RWPE2 (cell line): Measurements from ENCODE around the gene RAD21L1.

Experiments
- ATAC-seq: fragments of 200-7000 bp; cut with Tn5 transposase; 3 replicates; pipeline ENCODE4 v1.9.1; 2021; ENCODE audit warnings: low read depth
- DNase-seq: peaks from one replicate; pipeline ENCODE4 v3.0.0-alpha.2; 2020; ENCODE audit warnings: low spot score
- H3K27ac ChIP-seq: fragments of 450-650 bp; 2 replicates; pipeline ENCODE4 v1.5.1; 2017; ENCODE audit warnings: mild to moderate bottlenecking; ENCODE audit not compliant: poor library complexity, severe bottlenecking
- H3K27me3 ChIP-seq: fragments of 250-450 bp; sonication (Bioruptor Pico); 2 replicates; pipeline ENCODE4 v1.5.1; 2021; ENCODE audit warnings: mild to moderate bottlenecking, moderate library complexity; ENCODE audit not compliant: insufficient read depth, poor library complexity, severe bottlenecking
- H3K36me3 ChIP-seq: fragments of 250-450 bp; sonication (Bioruptor Pico); 2 replicates; pipeline ENCODE4 v1.5.1; 2020; ENCODE audit warnings: low read depth, mild to moderate bottlenecking, moderate library complexity
- H3K4me1 ChIP-seq: fragments of 250-450 bp; sonication (Bioruptor Pico); 2 replicates; pipeline ENCODE4 v1.5.1; 2021; ENCODE audit warnings: mild to moderate bottlenecking, moderate library complexity; ENCODE audit not compliant: insufficient read depth, poor library complexity, severe bottlenecking
- H3K4me3 ChIP-seq: fragments of 250-450 bp; sonication (Bioruptor Pico); 2 replicates; pipeline ENCODE4 v1.5.1; 2021; ENCODE audit warnings: mild to moderate bottlenecking, moderate library complexity; ENCODE audit not compliant: severe bottlenecking
- H3K9me3 ChIP-seq: fragments of 250-450 bp; sonication (Bioruptor Pico); 2 replicates; pipeline ENCODE4 v1.5.1; 2021; ENCODE audit warnings: mild to moderate bottlenecking, moderate library complexity; ENCODE audit not compliant: severe bottlenecking
- CTCF ChIP-seq: fragments of 450-650 bp; IDR thresholded peaks from one replicate; pipeline ENCODE4 v1.5.1; 2017; ENCODE audit warnings: mild to moderate bottlenecking, moderate library complexity; ENCODE audit not compliant: poor library complexity, severe bottlenecking

The RAD21L1 gene

GRCh38 chr20:1207293-1207878 is 18.5 kb upstream of the RAD21L1 start:
- Histone ChIP-seq H3K4me1 (no peaks in the 10 kb centered on the region), H3K36me3 (no peaks in the 10 kb centered on the region), H3K27ac (no peak overlapping the region), H3K9me3 (no peaks in the 10 kb centered on the region), H3K27me3 (no peaks in the 10 kb centered on the region), H3K4me3 (no peak overlapping the region)
- ATAC-seq (no peak), DNase-seq (no peak)
- TF ChIP-seq CTCF, result no peak

- DNase-seq, result no peak
Observed at GRCh38 chr20:1209447-1210387, 16.1 kb upstream of the RAD21L1 start.

DNA sequence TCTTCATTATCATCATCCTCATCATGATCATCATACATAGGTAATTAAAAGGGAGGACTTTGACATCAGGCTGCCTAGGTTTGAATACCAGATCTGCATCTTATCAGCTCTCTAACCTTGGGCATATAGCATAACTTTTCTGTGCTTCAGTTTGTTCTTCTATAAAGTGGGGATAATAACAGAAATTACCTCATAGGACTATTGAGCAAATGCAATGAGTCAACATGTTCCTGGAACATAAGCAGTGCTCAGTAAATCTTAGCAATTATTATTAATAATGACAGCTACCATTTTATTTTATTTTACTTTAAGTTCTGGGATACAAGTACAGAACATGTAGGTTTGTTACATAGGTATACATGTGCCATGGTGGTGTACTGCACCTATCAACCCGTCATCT is 15.3 kb upstream of the RAD21L1 start:
- H3K4me3 ChIP-seq, result no peak overlapping the region
- DNase-seq (no peak), ATAC-seq (no peak)
- no peak for TF ChIP-seq CTCF
- H3K9me3 ChIP-seq, result no peaks in the 10 kb centered on the region
- no peaks in the 10 kb centered on the region for H3K4me1 ChIP-seq
- H3K36me3 ChIP-seq, result no peaks in the 10 kb centered on the region
- H3K27ac ChIP-seq, result no peak overlapping the region
- peaks cover 12% of the 10 kb centered on the region for H3K27me3 ChIP-seq

More at GRCh38 chr20:1209447-1210387, 16.1 kb upstream of the RAD21L1 start:
- Histone ChIP-seq H3K9me3 (no peaks in the 10 kb centered on the region), H3K4me1 (no peaks in the 10 kb centered on the region), H3K36me3 (no peaks in the 10 kb centered on the region), H3K27ac (no peak overlapping the region), H3K27me3 (peaks cover 10% of the 10 kb centered on the region), H3K4me3 (no peak overlapping the region)
- peak; percentile 23; the same call in 1 of the 3 replicates for ATAC-seq
- TF ChIP-seq CTCF, result peak; percentile 33

DNA sequence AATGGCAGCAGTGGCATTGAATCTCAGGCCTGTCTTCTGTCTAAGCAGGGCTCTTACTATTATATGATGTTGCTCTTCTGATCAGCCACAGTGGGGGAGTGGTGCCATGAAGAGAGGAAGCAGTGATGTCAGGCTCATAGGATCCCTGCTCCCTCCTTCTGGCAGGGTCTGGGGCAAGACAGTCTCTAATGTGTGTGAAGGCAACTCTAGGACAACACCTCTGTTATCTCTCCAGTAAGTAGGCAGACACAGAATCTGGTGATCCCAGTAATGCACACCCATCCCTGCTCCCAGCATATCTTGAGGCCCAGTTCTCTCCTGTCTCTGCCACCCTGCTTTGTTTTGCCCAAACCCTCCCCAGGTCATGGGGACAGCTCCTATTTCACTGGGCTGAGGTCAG is 13.8 kb upstream of the RAD21L1 start:
- Histone ChIP-seq H3K4me1 (no peaks in the 10 kb centered on the region), H3K27ac (no peak overlapping the region), H3K9me3 (no peaks in the 10 kb centered on the region), H3K36me3 (no peaks in the 10 kb centered on the region), H3K4me3 (no peak overlapping the region), H3K27me3 (peaks cover 12% of the 10 kb centered on the region)
- TF ChIP-seq CTCF, result no peak
- DNase-seq (no peak), ATAC-seq (no peak)
